Stimulated activated CD8-positive, alpha-beta memory T cell treated with anti-CD3 and anti-CD28 coated beads, Interleukin-7, amount 100 ng/mL, for 1 hour (primary cell): ENCODE measurements around the gene RAB43.
"Not testable (repeated sequence)": the region's sequence is repeated elsewhere in the genome, so short reads cannot be mapped to it uniquely, and the experiment has no call there.

Experiments
- DNase-seq, 2 donors: peaks; one replicate each; pipeline ENCODE4 v3.0.0-alpha.2; 2020; ENCODE audit warnings: low read depth in 2 of 2

RAB43 gene

GRCh38 chr3:129121792-129122411 is at the start of gene RAB43:
RAB43 (minus strand) TSS chr3:129121804; CDS start chr3:129121489, 315 bp downstream.
- peak; percentile 81 to 88 for DNase-seq

GRCh38 chr3:129166579-129167332 is 45.2 kb upstream of the RAB43 start:
- no peak for DNase-seq

- DNase-seq, result not testable (repeated sequence)
Measured at GRCh38 chr3:129165594-129165993, 44.0 kb upstream of the RAB43 start.

- no peak for DNase-seq
Measured at GRCh38 chr3:129164500-129164899, 42.9 kb upstream of the RAB43 start.

- DNase-seq, result no peak
Measured at GRCh38 chr3:129162729-129163579, 41.4 kb upstream of the RAB43 start.

GRCh38 chr3:129161860-129162271 is 40.3 kb upstream of the RAB43 start:
- DNase-seq, result no peak

GRCh38 chr3:129160891-129161859 is 39.6 kb upstream of the RAB43 start, which contains the start of gene ISY1:
ISY1 (minus strand) TSS chr3:129161063; CDS start chr3:129160975, 88 bp downstream.
- peak; percentile 66 to 73 for DNase-seq

- DNase-seq, result no peak
Measured at GRCh38 chr3:129144786-129145185, 23.2 kb upstream of the RAB43 start.

GRCh38 chr3:129141011-129141410 is 19.4 kb upstream of the RAB43 start:
- not testable (repeated sequence) for DNase-seq

GRCh38 chr3:129139911-129140310 is 18.3 kb upstream of the RAB43 start:
- DNase-seq, result no peak

- not testable (repeated sequence) for DNase-seq
Measured at GRCh38 chr3:129136275-129136674, 14.7 kb upstream of the RAB43 start.

GRCh38 chr3:129132097-129132866 is 10.7 kb upstream of the RAB43 start:
- DNase-seq, result no peak

GRCh38 chr3:129131465-129132088 is 10.0 kb upstream of the RAB43 start:
- no peak for DNase-seq

- DNase-seq, result no peak
Measured at GRCh38 chr3:129130291-129130813, 8.7 kb upstream of the RAB43 start.

- DNase-seq, result no peak
Measured at GRCh38 chr3:129128357-129129155, 7.0 kb upstream of the RAB43 start.

GRCh38 chr3:129126726-129127280 is 5.2 kb upstream of the RAB43 start:
- DNase-seq, result no peak

GRCh38 chr3:129123314-129124060 is 1.9 kb upstream of the RAB43 start:
- DNase-seq, result no peak
